Activated T-helper 17 cell treated with anti-CD3 and anti-CD28 coated beads, Interleukin-2, amount 50 U/mL, for 72 hours (primary cell): Measurements from ENCODE around the gene FBXO10. TPM values are rescaled to one million over a fixed set of nuclear protein-coding genes. Genes with fewer than 3 reads are reported as not detected.
"Not testable (repeated sequence)": the region's sequence is repeated elsewhere in the genome, so short reads cannot be mapped to it uniquely, and the experiment has no call there.

ENCODE experiments used
- ATAC-seq: fragments of 150-1000 bp; cut with Tn5 transposase; replicated peaks from 2 replicates; pipeline ENCODE4 v1.10.0; 2021; ENCODE audit warnings: mild to moderate bottlenecking, moderate library complexity
- H3K27ac Mint-ChIP-seq: one replicate; pipeline ENCODE4 v1.8.0; 2022; ENCODE audit warnings: mixed read lengths
- H3K27me3 Mint-ChIP-seq: one replicate; pipeline ENCODE4 v1.8.0; 2022; ENCODE audit warnings: mixed read lengths
- H3K36me3 Mint-ChIP-seq: one replicate; pipeline ENCODE4 v1.8.0; 2022; ENCODE audit warnings: low read depth, mild to moderate bottlenecking, mixed read lengths
- H3K4me1 Mint-ChIP-seq: one replicate; pipeline ENCODE4 v1.8.0; 2022; ENCODE audit warnings: mixed read lengths
- H3K4me3 Mint-ChIP-seq: one replicate; pipeline ENCODE4 v1.8.0; 2022; ENCODE audit warnings: mild to moderate bottlenecking, mixed read lengths
- H3K9me3 Mint-ChIP-seq: one replicate; pipeline ENCODE4 v1.8.0; 2022; ENCODE audit warnings: mixed read lengths
- total RNA-seq, 2 donors: library from RNA; stranded (reverse); gene quantifications; one replicate each; pipeline ENCODE4 v1.2.3, GENCODE V29; 2022

Gene FBXO10
- total RNA-seq, 2 donors from 2014 or later, result 3.6 to 4.8 TPM

- H3K9me3 Mint-ChIP-seq, H3K36me3 Mint-ChIP-seq, H3K27ac Mint-ChIP-seq, H3K4me3 Mint-ChIP-seq, ATAC-seq, H3K4me1 Mint-ChIP-seq: not testable (repeated sequence)
- H3K27me3 Mint-ChIP-seq, result peaks cover 27% of the 10 kb centered on the region
Measured at GRCh38 chr9:37477443-37477842, 98.7 kb downstream of the FBXO10 start.

GRCh38 chr9:37476930-37477329, 99.2 kb downstream of the FBXO10 start:
- H3K9me3 Mint-ChIP-seq, result no peaks in the 10 kb centered on the region

DNA sequence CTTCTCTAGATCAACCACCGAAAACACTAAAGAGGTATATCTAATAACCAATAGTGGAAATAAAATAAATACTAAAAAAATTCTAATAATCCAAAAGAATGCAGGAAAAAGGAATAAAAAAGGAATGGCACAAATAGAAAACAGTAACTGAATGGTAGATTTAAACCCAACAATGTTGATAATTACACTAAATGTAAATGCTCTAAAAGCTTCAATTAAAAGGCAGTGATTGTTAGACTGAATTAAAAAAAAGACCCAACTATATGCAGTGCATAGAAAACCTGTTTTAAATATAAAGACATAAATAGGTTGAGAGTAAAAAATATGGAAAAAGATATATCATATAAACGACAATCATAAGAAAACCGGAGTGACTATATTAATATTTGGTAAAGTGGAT, 101.7 kb downstream of the FBXO10 start:
- ATAC-seq, result no peak
- H3K9me3 Mint-ChIP-seq, result no peaks in the 10 kb centered on the region
- no peak overlapping the region for H3K27ac Mint-ChIP-seq

More at GRCh38 chr9:37476930-37477329, 99.2 kb downstream of the FBXO10 start:
- Mint-ChIP-seq H3K36me3 (no peaks in the 10 kb centered on the region), H3K27ac (no peak overlapping the region), H3K4me3 (no peak overlapping the region), H3K27me3 (peaks cover 27% of the 10 kb centered on the region), H3K4me1 (peaks cover 5% of the 10 kb centered on the region)
- ATAC-seq, result no peak

GRCh38 chr9:37473982-37474381, 102.2 kb downstream of the FBXO10 start:
- H3K36me3 Mint-ChIP-seq, H3K27ac Mint-ChIP-seq, H3K4me1 Mint-ChIP-seq, H3K4me3 Mint-ChIP-seq, ATAC-seq, H3K9me3 Mint-ChIP-seq: not testable (repeated sequence)
- H3K27me3 Mint-ChIP-seq, result peaks cover 13% of the 10 kb centered on the region

More for the DNA sequence above, 101.7 kb downstream of the FBXO10 start:
- H3K36me3 Mint-ChIP-seq, result no peaks in the 10 kb centered on the region
- no peak overlapping the region for H3K4me3 Mint-ChIP-seq
- H3K27me3 Mint-ChIP-seq, result peaks cover 16% of the 10 kb centered on the region
- H3K4me1 Mint-ChIP-seq, result peaks cover 5% of the 10 kb centered on the region

DNA sequence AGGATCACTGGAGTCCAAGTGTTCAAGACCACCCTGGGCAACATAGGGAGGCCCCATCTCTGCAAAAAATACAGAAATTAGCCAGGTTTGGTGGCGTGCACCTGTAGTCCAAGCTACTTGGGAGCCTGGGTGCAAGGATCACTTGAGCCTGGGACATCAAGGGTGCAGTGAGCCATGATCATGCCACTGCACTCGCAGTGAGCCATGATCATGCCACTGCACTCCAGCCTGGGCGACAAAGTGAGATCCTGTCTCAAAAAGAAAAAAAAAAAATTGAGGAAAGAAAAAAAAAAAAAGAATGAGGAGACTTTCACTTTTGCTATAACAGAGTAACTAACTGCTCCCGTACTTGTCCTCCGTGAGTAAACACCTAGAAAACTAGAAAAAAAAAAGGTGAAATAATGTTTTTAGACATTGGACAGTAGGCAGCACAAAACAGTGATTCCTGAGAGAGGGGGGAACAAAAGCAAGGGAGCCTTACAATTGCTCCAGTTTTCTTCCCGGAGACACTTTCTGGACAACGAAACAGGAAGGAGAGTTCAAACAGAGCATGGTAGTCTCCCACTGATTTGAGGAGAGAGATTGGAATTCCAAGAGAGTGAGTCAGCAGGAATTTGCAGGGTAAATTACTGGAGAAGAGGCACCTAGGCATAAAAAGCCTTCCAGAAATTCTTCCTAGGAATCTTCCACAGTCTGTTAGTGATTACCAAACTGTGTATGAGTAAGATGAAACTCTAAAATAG, 104.1 kb downstream of the FBXO10 start:
- Mint-ChIP-seq H3K36me3 (no peaks in the 10 kb centered on the region), H3K27me3 (peaks cover 5% of the 10 kb centered on the region), H3K4me3 (peak overlapping the region; percentile 65), H3K27ac (peak overlapping the region; percentile 64), H3K4me1 (peaks cover 5% of the 10 kb centered on the region), H3K9me3 (no peaks in the 10 kb centered on the region)
- peak; percentile 52 for ATAC-seq

GRCh38 chr9:37468620-37469019, 107.6 kb downstream of the FBXO10 start:
- no peaks in the 10 kb centered on the region for H3K27me3 Mint-ChIP-seq
- peaks cover 11% of the 10 kb centered on the region for H3K4me1 Mint-ChIP-seq
- no peaks in the 10 kb centered on the region for H3K9me3 Mint-ChIP-seq
- peaks cover 17% of the 10 kb centered on the region for H3K36me3 Mint-ChIP-seq
- ATAC-seq, result no peak
- no peak overlapping the region for H3K27ac Mint-ChIP-seq
- no peak overlapping the region for H3K4me3 Mint-ChIP-seq

- not testable (repeated sequence) for H3K4me3 Mint-ChIP-seq, ATAC-seq, H3K9me3 Mint-ChIP-seq, H3K27ac Mint-ChIP-seq, H3K27me3 Mint-ChIP-seq
- peaks cover 28% of the 10 kb centered on the region for H3K36me3 Mint-ChIP-seq
- H3K4me1 Mint-ChIP-seq, result peaks cover 21% of the 10 kb centered on the region
Measured at GRCh38 chr9:37467530-37467929, 108.7 kb downstream of the FBXO10 start.

DNA sequence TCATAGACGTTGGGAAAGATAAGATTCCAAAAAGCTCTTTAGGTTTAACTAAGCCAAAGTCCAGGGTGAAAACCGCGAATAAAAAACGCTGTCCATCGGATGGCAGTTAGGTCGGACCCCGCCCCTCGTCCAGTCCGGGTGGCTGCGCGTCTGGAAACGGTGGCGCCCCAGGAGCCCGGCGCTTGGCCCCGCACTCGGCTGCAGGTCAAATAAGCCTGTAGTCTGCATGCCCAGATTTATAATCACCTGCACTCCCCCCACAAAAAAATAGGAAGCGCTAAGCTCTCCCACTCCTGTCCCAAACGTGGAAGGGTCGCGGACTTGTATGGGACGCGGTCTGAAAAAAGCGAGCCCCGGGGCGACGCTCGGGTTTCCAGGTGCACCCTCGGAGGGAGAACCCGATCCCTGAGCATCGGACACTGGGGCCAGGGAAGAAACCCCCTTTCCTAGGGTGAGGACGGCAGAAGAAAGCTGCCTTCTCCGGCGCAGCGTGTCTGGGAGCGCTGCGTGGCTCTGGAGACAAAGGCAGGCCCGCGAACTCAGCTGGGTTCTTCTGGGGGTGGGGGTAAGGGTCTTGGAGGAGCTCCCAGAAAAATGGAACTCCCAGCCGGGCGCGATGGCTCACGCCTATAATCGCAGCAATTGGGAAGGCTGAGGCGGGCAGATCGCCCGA, 110.0 kb downstream of the FBXO10 start:
- Mint-ChIP-seq H3K27me3 (no peaks in the 10 kb centered on the region), H3K36me3 (peaks cover 30% of the 10 kb centered on the region), H3K9me3 (no peaks in the 10 kb centered on the region), H3K4me1 (peaks cover 16% of the 10 kb centered on the region), H3K4me3 (peak overlapping the region; percentile 90), H3K27ac (peak overlapping the region; percentile 95)
- peak; percentile 12 for ATAC-seq

GRCh38 chr9:37465249-37466036, 110.7 kb downstream of the FBXO10 start, which contains the start of gene ZBTB5:
ZBTB5 (minus strand) TSS chr9:37465450; CDS start chr9:37442551, 22,899 bp downstream.
- Mint-ChIP-seq H3K36me3 (peaks cover 30% of the 10 kb centered on the region), H3K9me3 (no peaks in the 10 kb centered on the region), H3K27ac (peak within 1 kb of the TSS; percentile 95), H3K4me1 (peaks cover 16% of the 10 kb centered on the region), H3K27me3 (no peaks in the 10 kb centered on the region), H3K4me3 (peak within 1 kb of the TSS; percentile 90)
- ATAC-seq, result peak; percentile 85

DNA sequence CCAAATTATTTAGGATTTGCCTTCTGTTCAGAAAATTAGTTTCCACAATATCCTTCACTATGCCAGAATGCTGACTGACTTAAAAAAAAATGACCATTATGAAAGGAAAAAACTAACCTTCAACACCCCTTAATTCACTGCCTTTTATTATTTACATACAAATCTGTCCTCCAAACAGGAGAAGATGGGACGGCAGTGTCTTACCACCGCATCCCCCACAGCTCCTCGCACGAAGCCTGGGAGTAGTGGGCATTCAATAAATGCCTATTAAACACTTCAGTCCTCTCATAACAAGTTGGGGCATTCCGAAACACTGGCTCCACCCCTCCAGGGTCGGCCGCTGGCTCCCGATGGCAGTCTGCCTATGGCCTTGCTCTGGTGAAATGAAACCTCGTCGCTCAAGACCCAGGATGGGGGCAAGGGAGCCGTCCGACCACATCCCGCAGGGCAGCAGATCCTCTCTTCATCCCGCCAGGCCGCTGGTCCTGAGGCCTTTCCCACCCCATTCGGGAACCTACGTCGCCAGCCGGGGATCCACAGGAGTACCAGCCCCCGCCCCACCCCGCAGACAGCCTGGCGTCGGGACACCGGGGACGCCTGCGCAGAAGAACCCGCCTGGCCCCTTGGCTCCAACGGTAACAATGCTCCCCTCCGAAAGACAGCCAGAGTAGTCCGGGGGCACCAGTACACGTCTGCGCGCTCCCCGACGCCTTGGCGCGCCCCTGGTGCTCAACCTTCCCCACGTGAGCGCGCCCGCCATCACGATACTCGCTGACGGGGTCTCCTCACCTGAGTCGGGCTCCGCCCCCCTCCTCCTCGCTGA, 111.5 kb downstream of the FBXO10 start:
- no peaks in the 10 kb centered on the region for H3K9me3 Mint-ChIP-seq
- peaks cover 30% of the 10 kb centered on the region for H3K36me3 Mint-ChIP-seq
- H3K27me3 Mint-ChIP-seq, result no peaks in the 10 kb centered on the region
- H3K27ac Mint-ChIP-seq, result peak overlapping the region; percentile 95
- peaks cover 16% of the 10 kb centered on the region for H3K4me1 Mint-ChIP-seq
- peak overlapping the region; percentile 90 for H3K4me3 Mint-ChIP-seq
- ATAC-seq, result peak; percentile 43

DNA sequence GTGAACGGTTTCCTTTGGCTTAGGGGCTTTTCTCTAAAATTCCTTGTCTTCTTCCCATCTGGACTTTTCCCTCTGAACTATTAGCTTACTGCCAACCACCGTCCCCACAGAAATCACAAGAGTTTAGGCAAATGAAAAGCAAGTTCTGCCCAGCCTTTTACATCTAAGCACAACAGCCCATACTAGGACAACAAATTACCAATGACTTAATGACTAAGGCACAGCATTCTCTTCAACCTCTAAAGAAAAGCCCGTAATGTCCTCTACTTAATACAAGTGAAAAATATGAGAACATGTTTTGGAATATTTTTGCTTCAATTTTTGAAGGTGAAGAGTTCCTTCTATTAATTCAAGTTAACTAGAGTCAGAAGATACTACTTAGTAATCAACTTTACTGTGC, 112.2 kb downstream of the FBXO10 start:
- no peak for ATAC-seq
- H3K4me1 Mint-ChIP-seq, result peaks cover 16% of the 10 kb centered on the region
- H3K9me3 Mint-ChIP-seq, result no peaks in the 10 kb centered on the region
- peaks cover 30% of the 10 kb centered on the region for H3K36me3 Mint-ChIP-seq
- H3K27me3 Mint-ChIP-seq, result no peaks in the 10 kb centered on the region
- H3K4me3 Mint-ChIP-seq, result peak overlapping the region; percentile 90
- H3K27ac Mint-ChIP-seq, result peak overlapping the region; percentile 95
